Sigmoid colon (tissue), 7 donors: Measurements from ENCODE around the gene ARHGAP35. TPM values are rescaled to one million over a fixed set of nuclear protein-coding genes. Genes with fewer than 3 reads are reported as not detected.
"Not testable (repeated sequence)": the region's sequence is repeated elsewhere in the genome, so short reads cannot be mapped to it uniquely, and the experiment has no call there.

Experiments used
- DNase-seq: peaks from one replicate; pipeline ENCODE4 v3.0.0-alpha.2; 2019
- H3K27ac ChIP-seq, 4 donors: fragments of 200-600 bp; sonication (generic); one replicate each; pipeline ENCODE4 v1.5.1; 2016 to 2019; ENCODE audit warnings: mild to moderate bottlenecking in 1 of 4
- H3K27me3 ChIP-seq, 3 donors: fragments of 200-600 bp; sonication (generic); one replicate each; pipeline ENCODE4 v1.5.1; 2019; ENCODE audit warnings: mild to moderate bottlenecking in 1 of 3
- H3K36me3 ChIP-seq, 4 donors: fragments of 200-600 bp; sonication (generic); one replicate each; pipeline ENCODE4 v1.5.1; 2016 to 2019
- H3K4me1 ChIP-seq, 4 donors: fragments of 200-600 bp; sonication (generic); one replicate each; pipeline ENCODE4 v1.5.1; 2017 to 2019
- H3K4me3 ChIP-seq, 4 donors: fragments of 200-600 bp; sonication (generic); one replicate each; pipeline ENCODE4 v1.5.1; 2017 to 2019; ENCODE audit warnings: mild to moderate bottlenecking in 2 of 4, moderate library complexity in 1 of 4
- H3K9me3 ChIP-seq, 4 donors: fragments of 200-600 bp in 3 of 4; sonication (generic) in 3 of 4; one replicate each; pipeline versions ENCODE4 v1.5.1 to v1.6.1; 2013 to 2019
- EP300 ChIP-seq, 4 donors: sonication (generic); formaldehyde crosslinking; IDR thresholded peaks; one replicate each; pipeline ENCODE4 v1.6.1; 2017; ENCODE audit warnings: antibody characterized with exemption in 4 of 4
- POLR2A ChIP-seq, 2 donors: fragments of 450-650 bp; IDR thresholded peaks; one replicate each; pipeline ENCODE4 v1.6.1; 2016; ENCODE audit warnings: antibody characterized with exemption in 2 of 2, mild to moderate bottlenecking in 2 of 2, moderate library complexity in 2 of 2
- POLR2AphosphoS5 ChIP-seq, 4 donors: sonication (generic); formaldehyde crosslinking; IDR thresholded peaks; one replicate each; pipeline ENCODE4 v1.6.1; 2017; ENCODE audit warnings: antibody characterized with exemption in 4 of 4
- WGBS, 2 donors: extraction: QIAGEN DNeasy Blood & Tissue Kit; methylation state at CpG; one replicate each; pipeline ENCODE4 v1.1.7; 2013; 5-methylcytosine and 5-hydroxymethylcytosine counted together
- intact Hi-C: fragments of 100-400 bp; cut with DNase I; formaldehyde crosslinking; loops from one replicate; pipeline ENCODE4 v1.15.1; 2023
- polyA plus RNA-seq, 3 donors: library from polyadenylated mRNA; stranded (reverse); fragments of 200-250 nt; gene quantifications; one replicate each; pipeline ENCODE4 v1.2.3, GENCODE V29; 2013
- total RNA-seq, 4 donors: library from RNA; depleted of rRNA; stranded (reverse); fragments of >200 nt; gene quantifications; one replicate each; pipeline ENCODE4 v1.1.0, GENCODE V29; 2016
- TF ChIP-seq, protein P1 (sequence below), 4 experiments: fragments of 450-650 bp in 3 of 4; fragments of 200-600 bp in 1 of 4; IDR thresholded peaks; one replicate each; pipeline ENCODE4 v1.5.1; 2016 to 2019; ENCODE audit warnings: antibody characterized with exemption in 4 of 4, mild to moderate bottlenecking in 3 of 4, moderate library complexity in 2 of 4
- donor health status: healthy with polysubstance abuse.
- donor health status: Bipolar disorder and iron deficiency.
- donor health status: healthy.

The ARHGAP35 gene
- total and polyA plus RNA-seq, 7 donors: 11.4 to 55.7 (median 35.6) TPM

DNA sequence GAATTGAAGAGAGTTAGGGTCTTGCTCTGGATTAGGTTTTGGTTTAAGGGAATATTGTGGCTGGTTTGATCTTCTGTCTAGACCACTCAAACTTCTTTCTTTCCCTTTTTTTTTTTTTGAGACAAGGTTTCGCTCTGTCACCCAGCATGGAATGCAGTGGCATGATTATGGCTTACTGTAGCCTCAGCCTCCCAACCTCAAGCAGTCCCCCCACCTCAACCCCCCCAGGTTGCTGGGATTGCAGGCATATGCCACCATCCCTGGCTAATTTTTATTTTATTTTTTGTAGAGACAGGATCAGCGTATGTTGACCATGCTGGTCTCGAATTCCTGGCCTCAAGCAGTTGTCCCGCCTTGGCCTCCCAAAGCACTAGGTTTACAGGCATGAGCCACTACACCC, 21.2 kb downstream of the ARHGAP35 start:
- H3K4me1 ChIP-seq: peaks cover 0 to 11% (median 2%) of the 10 kb centered on the region in 4 donors
- no peaks in the 10 kb centered on the region for H3K27me3 ChIP-seq
- no peaks in the 10 kb centered on the region for H3K36me3 ChIP-seq
- H3K4me3 ChIP-seq: no peak overlapping the region
- no peak for TF ChIP-seq POLR2AphosphoS5 (IDR thresholded peaks at IDR 0.05)
- TF ChIP-seq POLR2A (IDR thresholded peaks at IDR 0.05): no peak
- TF ChIP-seq EP300 (IDR thresholded peaks at IDR 0.05): no peak
- TF ChIP-seq, protein P1, sequence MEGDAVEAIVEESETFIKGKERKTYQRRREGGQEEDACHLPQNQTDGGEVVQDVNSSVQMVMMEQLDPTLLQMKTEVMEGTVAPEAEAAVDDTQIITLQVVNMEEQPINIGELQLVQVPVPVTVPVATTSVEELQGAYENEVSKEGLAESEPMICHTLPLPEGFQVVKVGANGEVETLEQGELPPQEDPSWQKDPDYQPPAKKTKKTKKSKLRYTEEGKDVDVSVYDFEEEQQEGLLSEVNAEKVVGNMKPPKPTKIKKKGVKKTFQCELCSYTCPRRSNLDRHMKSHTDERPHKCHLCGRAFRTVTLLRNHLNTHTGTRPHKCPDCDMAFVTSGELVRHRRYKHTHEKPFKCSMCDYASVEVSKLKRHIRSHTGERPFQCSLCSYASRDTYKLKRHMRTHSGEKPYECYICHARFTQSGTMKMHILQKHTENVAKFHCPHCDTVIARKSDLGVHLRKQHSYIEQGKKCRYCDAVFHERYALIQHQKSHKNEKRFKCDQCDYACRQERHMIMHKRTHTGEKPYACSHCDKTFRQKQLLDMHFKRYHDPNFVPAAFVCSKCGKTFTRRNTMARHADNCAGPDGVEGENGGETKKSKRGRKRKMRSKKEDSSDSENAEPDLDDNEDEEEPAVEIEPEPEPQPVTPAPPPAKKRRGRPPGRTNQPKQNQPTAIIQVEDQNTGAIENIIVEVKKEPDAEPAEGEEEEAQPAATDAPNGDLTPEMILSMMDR (IDR thresholded peaks at IDR 0.05): no peak
- H3K27ac ChIP-seq: no peak overlapping the region
- intact Hi-C loops: no loop called here
- H3K9me3 ChIP-seq: no peaks in the 10 kb centered on the region
- DNase-seq: no peak
- 96 to 97% methylated on average over 4 of the region's 4 CpGs for WGBS, 2 donors

DNA sequence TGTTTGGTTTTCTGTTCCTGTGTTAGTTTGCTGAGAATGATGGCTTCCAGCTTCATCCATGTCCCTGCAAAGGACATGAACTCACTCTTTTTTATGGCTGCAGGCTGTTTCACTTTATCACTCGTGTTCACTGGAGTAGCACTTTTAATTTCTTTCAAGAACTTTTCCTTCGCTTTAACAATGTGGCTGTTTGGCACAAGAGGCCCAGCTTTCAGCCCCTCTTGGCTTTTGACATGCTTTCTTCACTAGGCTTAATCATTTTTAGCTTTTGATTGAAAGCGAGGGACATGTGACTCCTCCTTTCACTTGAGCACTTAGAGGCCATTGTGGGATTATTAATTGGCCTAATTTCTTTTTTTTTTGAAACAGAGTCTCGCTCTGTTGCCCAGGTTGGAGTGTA, 22.0 kb downstream of the ARHGAP35 start:
- H3K9me3 ChIP-seq, DNase-seq, H3K4me3 ChIP-seq, H3K27me3 ChIP-seq, H3K27ac ChIP-seq, H3K36me3 ChIP-seq, intact Hi-C loops: not testable (repeated sequence)
- WGBS, 2 donors: 82 to 86% methylated on average over 4 of the region's 4 CpGs
- H3K4me1 ChIP-seq: peaks cover 0 to 11% (median 2%) of the 10 kb centered on the region in 4 donors

DNA sequence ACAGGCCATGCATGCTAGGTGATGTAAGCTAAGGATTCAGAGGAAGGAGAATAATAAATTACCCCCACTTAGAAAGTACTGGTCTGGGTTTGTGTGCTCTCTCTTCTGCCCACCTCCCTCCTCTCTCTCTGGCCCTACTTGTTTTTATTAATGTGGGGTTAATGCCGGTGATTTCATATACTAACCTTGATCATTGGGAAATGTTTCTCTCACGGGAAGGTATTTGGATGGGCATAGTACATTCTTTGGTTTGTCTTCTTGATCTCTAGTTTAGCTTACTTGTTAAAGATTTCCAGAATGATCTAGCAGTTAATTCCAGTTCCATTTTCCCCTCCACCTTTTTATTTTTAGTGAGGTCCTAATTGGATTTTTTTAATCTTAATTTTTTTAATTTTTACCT, 24.6 kb downstream of the ARHGAP35 start:
- TF ChIP-seq, protein P1 (IDR thresholded peaks at IDR 0.05): no peak
- no peak for TF ChIP-seq POLR2AphosphoS5 (IDR thresholded peaks at IDR 0.05)
- TF ChIP-seq EP300 (IDR thresholded peaks at IDR 0.05): no peak
- no peak for TF ChIP-seq POLR2A (IDR thresholded peaks at IDR 0.05)
- Histone ChIP-seq H3K9me3 (no peaks in the 10 kb centered on the region), H3K4me3 (no peak overlapping the region), H3K4me1 (peaks cover 0 to 12% (median 6%) of the 10 kb centered on the region in 4 donors), H3K27ac (no peak overlapping the region), H3K36me3 (no peaks in the 10 kb centered on the region), H3K27me3 (no peaks in the 10 kb centered on the region)
- WGBS, 2 donors: 92 to 94% methylated on average over 2 of the region's 2 CpGs
- no peak for DNase-seq
- intact Hi-C loops: no loop called here

DNA sequence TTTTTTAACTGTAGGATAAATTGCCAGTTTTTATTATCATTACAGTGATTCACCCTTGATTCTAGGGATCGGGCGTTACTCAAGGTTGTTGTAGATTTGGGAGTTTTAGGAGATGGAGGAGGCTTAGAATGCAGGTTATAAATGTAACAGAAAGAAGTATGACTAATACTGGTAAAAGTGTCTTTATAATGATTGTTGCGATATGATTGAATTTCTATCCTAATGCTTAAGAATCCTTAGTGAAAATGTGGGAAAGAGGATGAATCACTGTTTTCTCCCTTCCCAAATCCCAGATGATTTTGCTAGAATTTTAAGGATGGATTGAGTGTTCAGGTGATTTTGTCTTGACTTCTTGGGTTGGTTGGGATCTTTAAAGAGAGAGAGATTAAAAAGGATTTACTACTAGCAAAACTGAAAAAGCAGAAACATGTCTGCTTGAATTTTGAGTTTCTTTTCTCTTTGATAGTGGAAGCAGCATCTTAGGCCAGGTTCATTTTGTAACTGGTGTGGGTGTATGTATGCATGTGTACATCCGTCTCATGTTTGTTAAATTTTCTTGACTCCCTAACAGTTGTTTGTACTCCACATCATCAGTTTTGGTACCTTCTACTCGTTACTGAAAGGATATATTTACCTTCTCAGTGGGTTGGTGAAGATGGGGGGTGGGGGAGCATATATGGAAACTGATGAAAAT, 25.9 kb downstream of the ARHGAP35 start:
- 72 to 86% methylated on average over 5 of the region's 5 CpGs for WGBS, 2 donors
- Histone ChIP-seq H3K4me3 (no peak overlapping the region), H3K9me3 (no peaks in the 10 kb centered on the region), H3K27ac (no peak overlapping the region), H3K27me3 (no peaks in the 10 kb centered on the region), H3K4me1 (peaks cover 0 to 21% (median 13%) of the 10 kb centered on the region in 4 donors), H3K36me3 (no peaks in the 10 kb centered on the region)
- TF ChIP-seq, protein P1 (IDR thresholded peaks at IDR 0.05): no peak
- TF ChIP-seq POLR2A (IDR thresholded peaks at IDR 0.05): no peak
- TF ChIP-seq POLR2AphosphoS5 (IDR thresholded peaks at IDR 0.05): no peak
- no peak for TF ChIP-seq EP300 (IDR thresholded peaks at IDR 0.05)
- intact Hi-C loops: no loop called here
- no peak for DNase-seq

DNA sequence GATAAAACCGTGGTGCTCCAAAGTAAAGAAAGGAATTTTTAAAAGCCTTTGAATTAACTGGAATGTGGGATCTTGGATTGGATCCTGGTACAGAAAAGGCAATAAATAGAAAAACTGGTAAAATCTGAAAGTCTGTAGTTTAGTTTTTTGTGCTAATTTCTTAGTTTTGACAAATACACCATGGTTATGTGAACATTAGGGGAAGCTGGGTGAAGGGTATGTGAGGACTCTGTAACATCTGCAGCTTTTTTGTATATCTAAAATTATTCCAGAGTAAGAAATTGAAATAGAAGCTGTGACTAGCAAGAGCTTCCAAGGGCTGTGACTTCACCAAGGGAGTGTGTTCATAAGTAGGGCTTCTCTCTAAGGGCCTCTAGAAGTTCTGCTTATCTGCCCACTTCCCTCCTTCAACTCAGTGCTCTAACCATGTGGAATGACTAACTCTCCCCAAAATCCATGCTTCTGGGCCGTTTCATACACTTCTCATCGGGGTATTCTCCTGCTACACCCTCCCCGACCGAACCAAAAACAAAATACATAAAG, 26.5 kb downstream of the ARHGAP35 start:
- no peak overlapping the region for H3K27ac ChIP-seq
- DNase-seq: no peak
- intact Hi-C loops: no loop called here
- no peak overlapping the region for H3K4me3 ChIP-seq
- 94 to 95% methylated on average over 5 of the region's 5 CpGs for WGBS, 2 donors
- no peaks in the 10 kb centered on the region for H3K36me3 ChIP-seq
- H3K27me3 ChIP-seq: no peaks in the 10 kb centered on the region
- H3K9me3 ChIP-seq: no peaks in the 10 kb centered on the region
- TF ChIP-seq POLR2AphosphoS5 (IDR thresholded peaks at IDR 0.05) (no peak), POLR2A (IDR thresholded peaks at IDR 0.05) (no peak), EP300 (IDR thresholded peaks at IDR 0.05) (no peak)
- TF ChIP-seq, protein P1 (IDR thresholded peaks at IDR 0.05): no peak
- peaks cover 0 to 18% (median 13%) of the 10 kb centered on the region in 4 donors for H3K4me1 ChIP-seq
